H1 (cell line): ENCODE results near the gene MKNK2.

Source experiments
- CEBPB ChIP-seq: IDR thresholded peaks from 2 replicates; pipeline ENCODE4 v1.6.1; 2012; ENCODE audit warnings: low read depth, low read length
- JUND ChIP-seq: IDR thresholded peaks from 2 replicates; pipeline ENCODE4 v1.6.1; 2011; ENCODE audit warnings: mild to moderate bottlenecking, improper control_type of control experiment, low read length
- TAF1 ChIP-seq: IDR thresholded peaks from 2 replicates; pipeline ENCODE4 v1.6.1; 2011; ENCODE audit warnings: mild to moderate bottlenecking, low read depth, low read length
- TF ChIP-seq, protein P1 (sequence below), 3 experiments: IDR thresholded peaks; 1 replicate in 2 of 3; 2 replicates in 1 of 3; pipeline versions ENCODE4 v1.5.1 to v1.6.1; 2011; ENCODE audit warnings: low read length in 3 of 3, mild to moderate bottlenecking in 3 of 3, inconsistent platforms in 2 of 3, low read depth in 1 of 3, moderate library complexity in 1 of 3; ENCODE audit not compliant: insufficient read depth in 1 of 3; ENCODE audit errors: control extremely low read depth in 1 of 3

DNA sequence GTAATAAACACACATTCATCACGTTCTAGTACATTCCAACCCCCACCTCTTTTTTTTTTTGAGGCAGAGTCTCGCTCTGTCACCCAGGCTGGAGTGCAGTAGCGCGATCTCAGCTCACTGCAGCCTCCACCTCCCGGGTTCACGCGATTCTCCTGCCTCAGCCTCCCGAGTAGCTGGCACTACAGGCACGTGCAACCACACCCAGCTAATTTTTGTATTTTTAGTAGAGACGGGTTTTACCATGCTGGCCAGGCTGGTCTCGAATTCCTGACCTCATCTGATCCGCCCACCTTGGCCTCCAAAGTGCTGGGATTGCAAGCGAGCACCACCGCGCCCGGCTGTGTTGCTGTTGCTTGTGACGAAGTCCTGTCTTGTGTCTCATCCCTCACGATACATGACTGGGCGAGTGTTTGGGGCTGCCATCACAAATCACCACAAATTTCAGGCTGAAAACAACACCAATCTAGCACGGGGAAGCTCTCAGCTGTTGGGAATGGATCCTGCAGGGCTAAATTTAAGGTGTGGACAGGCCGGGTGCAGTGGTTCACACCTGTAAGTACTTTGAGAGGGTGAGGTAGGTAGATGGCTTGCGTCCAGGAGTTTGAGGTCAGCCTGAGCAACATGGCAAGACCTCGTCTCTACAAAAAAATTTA, 29.4 kb upstream of the MKNK2 start:
- TF ChIP-seq JUND (no peak), CEBPB (no peak), TAF1 (no peak)
- TF ChIP-seq, protein P1, sequence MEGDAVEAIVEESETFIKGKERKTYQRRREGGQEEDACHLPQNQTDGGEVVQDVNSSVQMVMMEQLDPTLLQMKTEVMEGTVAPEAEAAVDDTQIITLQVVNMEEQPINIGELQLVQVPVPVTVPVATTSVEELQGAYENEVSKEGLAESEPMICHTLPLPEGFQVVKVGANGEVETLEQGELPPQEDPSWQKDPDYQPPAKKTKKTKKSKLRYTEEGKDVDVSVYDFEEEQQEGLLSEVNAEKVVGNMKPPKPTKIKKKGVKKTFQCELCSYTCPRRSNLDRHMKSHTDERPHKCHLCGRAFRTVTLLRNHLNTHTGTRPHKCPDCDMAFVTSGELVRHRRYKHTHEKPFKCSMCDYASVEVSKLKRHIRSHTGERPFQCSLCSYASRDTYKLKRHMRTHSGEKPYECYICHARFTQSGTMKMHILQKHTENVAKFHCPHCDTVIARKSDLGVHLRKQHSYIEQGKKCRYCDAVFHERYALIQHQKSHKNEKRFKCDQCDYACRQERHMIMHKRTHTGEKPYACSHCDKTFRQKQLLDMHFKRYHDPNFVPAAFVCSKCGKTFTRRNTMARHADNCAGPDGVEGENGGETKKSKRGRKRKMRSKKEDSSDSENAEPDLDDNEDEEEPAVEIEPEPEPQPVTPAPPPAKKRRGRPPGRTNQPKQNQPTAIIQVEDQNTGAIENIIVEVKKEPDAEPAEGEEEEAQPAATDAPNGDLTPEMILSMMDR (IDR thresholded peaks at IDR 0.05; ENCODE audit: control extremely low read depth in 1 of 3, insufficient read depth in 1 of 3, low read depth in 1 of 3, low read length in 3 of 3) = no peak
